Gastrocnemius medialis (tissue), 4 donors: ENCODE measurements around the gene KIF13A. TPM values are rescaled to one million over a fixed set of nuclear protein-coding genes. Genes with fewer than 3 reads are reported as not detected.
"Not testable (repeated sequence)": the region's sequence is repeated elsewhere in the genome, so short reads cannot be mapped to it uniquely, and the experiment has no call there.

Experiments
- ATAC-seq, 2 donors: fragments of 150-250 bp; one replicate each; pipeline ENCODE4 v1.9.1; 2016
- DNase-seq, 2 donors: peaks; one replicate each; pipeline ENCODE4 v3.0.0-alpha.2; 2019
- H3K27ac ChIP-seq, 4 donors: fragments of 200-600 bp; sonication (generic); 1 replicate in 1 of 4; 2 replicates in 3 of 4; pipeline ENCODE4 v1.5.1; 2016 to 2018; ENCODE audit warnings: mild to moderate bottlenecking in 2 of 4, moderate library complexity in 1 of 4
- H3K27me3 ChIP-seq, 3 donors: fragments of 200-600 bp; sonication (generic) in 2 of 3; 1 replicate in 1 of 3; 2 replicates in 2 of 3; pipeline versions ENCODE4 v1.5.1 to v1.6.0; 2016 to 2019; ENCODE audit warnings: mild to moderate bottlenecking in 1 of 3, moderate library complexity in 1 of 3
- H3K36me3 ChIP-seq, 2 donors: fragments of 200-600 bp; sonication (generic) in 1 of 2; one replicate each; pipeline ENCODE4 v1.5.1; 2017 to 2018
- H3K4me1 ChIP-seq, 2 donors: fragments of 200-600 bp; sonication (generic) in 1 of 2; one replicate each; pipeline ENCODE4 v1.5.1; 2016 to 2017; ENCODE audit warnings: mild to moderate bottlenecking in 2 of 2
- H3K4me3 ChIP-seq, 4 donors: fragments of 200-600 bp; sonication (generic) in 3 of 4; 1 replicate in 1 of 4; 2 replicates in 3 of 4; pipeline ENCODE4 v1.5.1; 2016 to 2019; ENCODE audit warnings: mild to moderate bottlenecking in 2 of 4
- H3K9me3 ChIP-seq, 3 donors: fragments of 200-600 bp; sonication (generic) in 2 of 3; 1 replicate in 1 of 3; 2 replicates in 2 of 3; pipeline ENCODE4 v1.5.1; 2016 to 2019
- CTCF ChIP-seq, 5 experiments: fragments of 450-650 bp in 3 of 5; fragments of 200-600 bp in 2 of 5; sonication (generic) in 2 of 5; IDR thresholded peaks in 4 of 5; conservative IDR thresholded peaks in 1 of 5; 1 replicate in 4 of 5; 2 replicates in 1 of 5; pipeline ENCODE4 v1.5.1; 2016 to 2019; ENCODE audit warnings: antibody characterized with exemption in 5 of 5, mild to moderate bottlenecking in 3 of 5, moderate library complexity in 3 of 5
- POLR2A ChIP-seq, 2 donors: fragments of 450-650 bp; IDR thresholded peaks; one replicate each; pipeline ENCODE4 v1.6.1; 2017; ENCODE audit warnings: antibody characterized with exemption in 2 of 2, mild to moderate bottlenecking in 2 of 2, moderate library complexity in 2 of 2
- in situ Hi-C, 4 donors: fragments of 200-750 bp; cut with MboI; loops; one replicate each; pipeline versions ENCODE4 v1.15.0 to v1.8.0; 2017; ENCODE audit warnings: low sequenced_read_pairs in 4 of 4
- intact Hi-C: fragments of 100-400 bp; cut with DNase I; formaldehyde crosslinking; loops from one replicate; pipeline ENCODE4 v1.15.1; 2023; ENCODE audit warnings: low total_unique reads
- total RNA-seq, 4 donors: library from RNA; depleted of rRNA; stranded (reverse); fragments of >200 nt; gene quantifications; one replicate each; pipeline versions ENCODE4 v1.1.0 to v1.2.3, GENCODE V29; 2016

Gene KIF13A
- total RNA-seq, 4 donors from 2014 or later: 47.4 to 72.9 (median 63.8) TPM

DNA sequence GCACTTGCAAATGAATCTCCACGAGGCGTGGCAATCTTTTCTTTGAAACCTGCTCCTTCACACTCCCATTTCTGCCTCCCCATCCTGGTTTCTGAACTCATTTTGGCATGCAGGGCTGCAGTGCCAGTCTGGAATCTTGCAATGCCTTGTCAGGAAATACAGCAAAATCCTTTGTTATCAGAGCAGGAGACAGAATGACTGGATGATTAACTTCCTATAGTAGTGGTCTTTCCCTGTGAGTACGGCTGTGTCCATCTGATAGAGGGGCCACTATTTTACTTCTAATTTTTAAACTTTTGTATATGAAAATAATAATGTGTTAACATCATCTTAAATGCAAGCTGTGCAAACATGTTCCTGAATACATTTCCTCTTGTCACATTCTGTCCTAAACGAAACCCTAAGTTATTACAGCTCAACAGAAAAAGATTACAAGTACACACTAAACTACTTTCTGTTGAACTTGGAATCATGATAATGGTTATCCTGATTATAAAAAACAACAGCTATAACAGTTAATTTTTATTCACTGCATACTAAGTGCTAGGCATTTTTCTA is 140.2 kb downstream of the KIF13A start:
- Histone ChIP-seq H3K9me3 (no peaks in the 10 kb centered on the region), H3K27ac (no peak overlapping the region), H3K36me3 (peaks cover 0 to 24% of the 10 kb centered on the region in 2 donors), H3K27me3 (no peaks in the 10 kb centered on the region), H3K4me3 (no peak overlapping the region), H3K4me1 (no peaks in the 10 kb centered on the region)
- intact Hi-C loops: loop anchor here (5.0 kb wide), 2 partner anchors 140 to 275 kb away; partner anchors contain the start of genes KIF13A and NHLRC1
- TF ChIP-seq CTCF (IDR thresholded peaks at IDR 0.05 in 4 of 5, conservative IDR thresholded peaks at IDR 0.05 in 1 of 5) (no peak), POLR2A (IDR thresholded peaks at IDR 0.05) (no peak)
- no peak for DNase-seq
- ATAC-seq: no peak
- in situ Hi-C loops: loop anchor here in 1 of 4 donors (25.0 kb wide), 1 partner anchor 265 kb away; the partner anchor contains the start of gene NHLRC1

GRCh38 chr6:17846762-17847161 is 140.7 kb downstream of the KIF13A start:
- no peak for TF ChIP-seq POLR2A (IDR thresholded peaks at IDR 0.05)
- no peak for TF ChIP-seq CTCF (IDR thresholded peaks at IDR 0.05 in 4 of 5, conservative IDR thresholded peaks at IDR 0.05 in 1 of 5)
- H3K4me3 ChIP-seq: no peak overlapping the region
- no peaks in the 10 kb centered on the region for H3K9me3 ChIP-seq
- no peaks in the 10 kb centered on the region for H3K27me3 ChIP-seq
- peaks cover 0 to 24% of the 10 kb centered on the region in 2 donors for H3K36me3 ChIP-seq
- no peaks in the 10 kb centered on the region for H3K4me1 ChIP-seq
- ATAC-seq: no peak
- no peak for DNase-seq
- H3K27ac ChIP-seq: no peak overlapping the region
- in situ Hi-C loops (loop anchor here in 1 of 4 donors (25.0 kb wide), 1 partner anchor 266 kb away; the partner anchor contains the start of gene NHLRC1), intact Hi-C loops (loop anchor here (5.0 kb wide), 2 partner anchors 141 to 276 kb away; partner anchors contain the start of genes KIF13A and NHLRC1)

- DNase-seq (no peak), ATAC-seq (peak; percentile 30 to 58)
- Histone ChIP-seq H3K27ac (peak overlapping the region in 2 of 4 donors; percentile 1 to 41), H3K36me3 (peaks cover 0 to 24% of the 10 kb centered on the region in 2 donors), H3K4me1 (no peaks in the 10 kb centered on the region), H3K9me3 (no peaks in the 10 kb centered on the region), H3K27me3 (no peaks in the 10 kb centered on the region), H3K4me3 (no peak overlapping the region)
- peak in 2 of 5 experiments; percentile 6 to 28 for TF ChIP-seq CTCF (IDR thresholded peaks at IDR 0.05 in 4 of 5, conservative IDR thresholded peaks at IDR 0.05 in 1 of 5)
- TF ChIP-seq POLR2A (IDR thresholded peaks at IDR 0.05): no peak
- intact Hi-C loops (loop anchor here (5.0 kb wide), 2 partner anchors 142 to 277 kb away; partner anchors contain the start of genes KIF13A and NHLRC1), in situ Hi-C loops (loop anchor here in 1 of 4 donors (25.0 kb wide), 1 partner anchor 267 kb away; the partner anchor contains the start of gene NHLRC1)
These were observed 141.8 kb downstream of the KIF13A start for GRCh38 chr6:17845598-17845997.

GRCh38 chr6:17844967-17845366 is 142.5 kb downstream of the KIF13A start:
- H3K4me3 ChIP-seq, H3K27me3 ChIP-seq, ATAC-seq, DNase-seq, H3K9me3 ChIP-seq, H3K4me1 ChIP-seq, H3K27ac ChIP-seq: not testable (repeated sequence)
- intact Hi-C loops (loop anchor here (5.0 kb wide), 2 partner anchors 142 to 277 kb away; partner anchors contain the start of genes KIF13A and NHLRC1), in situ Hi-C loops (loop anchor here in 1 of 4 donors (25.0 kb wide), 1 partner anchor 267 kb away; the partner anchor contains the start of gene NHLRC1)
- H3K36me3 ChIP-seq: peaks cover 0 to 21% of the 10 kb centered on the region in 2 donors
